Measurements from ENCODE around the gene RING1. TPM values are rescaled to one million over a fixed set of nuclear protein-coding genes. Genes with fewer than 3 reads are reported as not detected.

The RING1 gene
- total and polyA plus RNA-seq, 5 donors, result 30.4 to 38.2 (median 33.7) TPM

DNA sequence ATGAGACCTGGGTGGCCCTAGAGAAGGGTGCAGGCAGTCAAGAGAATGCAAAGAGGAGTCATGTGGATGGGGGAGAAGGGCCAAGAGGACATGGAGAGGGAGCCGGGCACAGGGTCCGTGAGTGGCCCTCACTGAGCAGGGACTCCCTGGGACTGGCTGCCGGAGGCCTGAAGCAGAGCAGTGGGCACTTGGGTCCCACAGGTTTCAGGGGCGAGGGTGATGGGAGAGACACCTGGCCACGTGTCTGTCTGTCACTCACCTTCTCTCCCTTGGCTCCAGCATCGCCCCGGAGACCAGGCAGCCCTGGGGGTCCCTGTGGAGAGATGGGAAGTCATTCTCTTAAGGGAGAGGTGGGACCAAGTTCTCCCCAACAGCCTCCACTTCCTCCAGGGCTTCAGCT is 41.5 kb upstream of the RING1 start:
- H3K4me3 ChIP-seq (ENCODE audit: low read length), result no peak overlapping the region
- H3K9me3 ChIP-seq (ENCODE audit: control insufficient read depth, low read length), result no peaks in the 10 kb centered on the region
- no peak overlapping the region for H3K27ac ChIP-seq (ENCODE audit: low read length)
- no peak for ATAC-seq
- DNase-seq, result no peak
- WGBS, result 89% methylated on average over 7 of the region's 7 CpGs
- H3K4me1 ChIP-seq (ENCODE audit: control insufficient read depth, insufficient read depth, low read length), result no peaks in the 10 kb centered on the region
- no peaks in the 10 kb centered on the region for H3K27me3 ChIP-seq (ENCODE audit: control insufficient read depth, insufficient read depth)
- intact Hi-C loops (cut with DNase I), result no loop called here

DNA sequence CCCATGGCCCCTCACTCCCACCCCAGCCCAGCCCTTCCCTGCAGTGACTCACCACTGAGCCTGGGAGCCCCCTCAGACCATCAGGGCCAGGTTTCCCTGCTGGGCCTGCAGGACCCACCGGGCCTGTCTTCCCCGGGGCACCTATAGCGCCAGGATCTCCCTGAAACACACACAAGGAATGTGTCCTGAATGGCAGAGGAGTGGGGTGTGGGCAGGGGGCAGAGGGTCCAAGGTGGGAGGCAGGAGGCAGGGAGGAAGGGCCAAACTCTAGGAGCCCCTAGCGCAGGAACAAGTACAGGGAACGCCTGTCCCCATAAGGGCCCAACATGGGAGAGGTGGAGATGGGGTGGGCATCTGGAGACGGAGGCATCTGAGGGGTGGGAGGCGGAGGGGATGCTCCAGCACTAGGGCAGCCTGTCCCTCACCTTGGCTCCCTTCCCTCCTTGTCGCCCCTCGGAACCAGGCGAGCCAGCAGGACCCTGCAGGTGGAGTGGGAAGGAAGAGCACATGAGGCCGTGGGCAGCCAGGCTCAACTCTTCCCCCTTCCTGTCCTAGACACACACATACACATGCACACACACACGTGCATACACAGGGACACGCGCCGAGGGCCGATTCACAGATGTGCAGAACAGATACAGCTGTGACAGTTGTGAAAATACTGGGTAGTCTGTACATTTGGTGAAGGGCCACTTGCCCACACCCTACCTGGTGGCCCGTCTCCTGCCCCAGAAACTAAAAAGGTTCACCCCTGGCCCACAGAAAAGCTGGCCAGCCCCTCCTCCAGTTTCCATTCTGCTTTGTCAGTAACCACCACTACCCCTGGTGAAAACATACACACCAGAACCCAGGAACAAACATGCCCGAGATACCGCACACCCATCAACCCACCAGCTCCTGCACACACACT is 40.7 kb upstream of the RING1 start:
- 91% methylated on average over 19 of the region's 19 CpGs for WGBS
- ATAC-seq (no peak), DNase-seq (peak in 1 of 3 donors; percentile 31)
- Histone ChIP-seq H3K4me1 (ENCODE audit: control insufficient read depth, insufficient read depth, low read length) (no peaks in the 10 kb centered on the region), H3K27ac (ENCODE audit: low read length) (no peak overlapping the region), H3K27me3 (ENCODE audit: control insufficient read depth, insufficient read depth) (no peaks in the 10 kb centered on the region), H3K9me3 (ENCODE audit: control insufficient read depth, low read length) (no peaks in the 10 kb centered on the region), H3K4me3 (ENCODE audit: low read length) (no peak overlapping the region)
- intact Hi-C loops (cut with DNase I), result no loop called here

DNA sequence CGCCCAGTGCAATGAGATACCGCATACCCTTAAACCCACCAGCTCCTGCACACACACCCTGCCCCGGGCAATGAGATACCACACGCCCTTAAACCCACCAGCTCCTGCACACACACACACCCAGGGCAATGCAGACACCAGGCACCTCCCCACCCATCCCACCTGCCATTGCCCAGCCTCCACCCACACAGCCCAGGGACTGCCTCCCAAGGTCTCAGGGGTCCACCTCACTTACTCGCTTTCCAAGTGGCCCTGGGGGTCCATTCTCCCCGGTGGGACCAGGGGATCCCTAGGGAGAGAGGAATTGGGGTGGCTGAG is 40.1 kb upstream of the RING1 start:
- ATAC-seq (no peak), DNase-seq (no peak)
- WGBS, result 81% methylated on average over 6 of the region's 6 CpGs
- H3K4me1 ChIP-seq (ENCODE audit: control insufficient read depth, insufficient read depth, low read length), result no peaks in the 10 kb centered on the region
- H3K4me3 ChIP-seq (ENCODE audit: low read length), result no peak overlapping the region
- no peaks in the 10 kb centered on the region for H3K27me3 ChIP-seq (ENCODE audit: control insufficient read depth, insufficient read depth)
- intact Hi-C loops (cut with DNase I), result no loop called here
- no peak overlapping the region for H3K27ac ChIP-seq (ENCODE audit: low read length)
- no peaks in the 10 kb centered on the region for H3K9me3 ChIP-seq (ENCODE audit: control insufficient read depth, low read length)

DNA sequence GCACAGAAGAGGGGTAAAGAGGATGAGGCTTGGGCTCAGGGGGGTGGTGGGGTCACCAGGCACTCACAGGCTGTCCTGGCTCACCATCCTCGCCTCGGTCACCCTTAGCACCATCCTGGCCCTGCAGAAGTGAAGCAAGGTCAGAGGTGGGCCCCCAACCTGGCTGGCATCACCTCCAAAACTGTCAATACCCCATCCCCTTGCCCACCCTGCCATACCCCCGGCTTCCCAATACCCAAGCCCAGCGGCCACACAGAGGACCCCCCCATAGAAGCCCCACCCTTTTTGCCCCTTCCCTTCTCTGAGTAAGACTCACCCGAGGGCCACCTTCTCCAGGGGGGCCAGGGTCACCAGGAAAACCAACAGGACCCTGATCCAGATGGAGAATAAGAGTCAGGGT is 39.7 kb upstream of the RING1 start:
- Histone ChIP-seq H3K4me3 (ENCODE audit: low read length) (no peak overlapping the region), H3K27me3 (ENCODE audit: control insufficient read depth, insufficient read depth) (no peaks in the 10 kb centered on the region), H3K4me1 (ENCODE audit: control insufficient read depth, insufficient read depth, low read length) (no peaks in the 10 kb centered on the region), H3K27ac (ENCODE audit: low read length) (no peak overlapping the region), H3K9me3 (ENCODE audit: control insufficient read depth, low read length) (no peaks in the 10 kb centered on the region)
- DNase-seq, result peak in 1 of 3 donors; percentile 18
- no peak for ATAC-seq
- intact Hi-C loops (cut with DNase I), result no loop called here
- 71% methylated on average over 5 of the region's 5 CpGs for WGBS

DNA sequence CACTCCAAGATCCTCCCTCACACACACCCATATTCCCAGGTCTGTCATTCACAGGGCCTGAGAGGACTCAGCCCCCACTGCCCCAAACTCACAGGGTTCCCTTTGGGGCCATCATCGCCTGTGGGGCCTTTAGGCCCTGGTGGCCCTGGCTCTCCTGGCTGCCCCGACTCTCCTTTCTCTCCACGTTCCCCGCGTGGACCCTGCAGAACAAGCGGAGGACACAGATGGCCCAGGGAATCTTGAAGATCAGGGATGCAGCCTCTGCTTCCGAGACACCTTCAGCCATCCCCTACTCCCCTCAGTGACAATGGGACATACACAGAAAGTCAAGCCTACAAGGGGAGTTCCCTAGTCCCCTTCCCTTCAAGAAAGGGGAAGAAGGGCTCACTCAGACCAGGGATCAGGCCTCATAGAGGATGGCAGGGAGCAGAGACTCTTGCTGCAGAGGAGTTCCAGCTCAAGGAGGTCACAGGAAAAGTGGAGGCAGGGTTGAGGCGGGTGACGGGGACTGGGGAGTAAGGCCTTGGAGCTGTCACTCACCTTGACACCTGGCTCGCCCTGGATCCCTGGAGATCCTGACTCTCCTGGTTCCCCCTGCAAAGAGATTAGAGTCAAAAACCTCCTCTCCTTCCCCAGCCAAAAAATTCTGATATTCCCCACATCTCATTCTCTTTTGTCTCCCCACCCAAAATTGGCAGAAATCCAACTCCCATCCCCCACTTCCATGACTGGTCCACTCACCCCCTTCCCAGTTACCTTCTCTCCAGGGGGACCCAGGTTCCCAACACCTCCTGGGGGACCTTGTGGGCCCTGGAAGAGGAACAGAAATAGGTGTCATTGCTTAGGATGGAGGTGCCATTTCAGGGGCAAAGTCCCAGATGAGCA is 38.8 kb upstream of the RING1 start:
- H3K4me3 ChIP-seq (ENCODE audit: low read length), result no peak overlapping the region
- no peaks in the 10 kb centered on the region for H3K9me3 ChIP-seq (ENCODE audit: control insufficient read depth, low read length)
- no peak overlapping the region for H3K27ac ChIP-seq (ENCODE audit: low read length)
- intact Hi-C loops (cut with DNase I), result loop anchor here in 2 of 4 donors (5.0 to 10.0 kb wide), 2 partner anchors 73 to 75 kb away; no protein-coding TSS in a partner anchor
- no peaks in the 10 kb centered on the region for H3K4me1 ChIP-seq (ENCODE audit: control insufficient read depth, insufficient read depth, low read length)
- ATAC-seq (no peak), DNase-seq (peak in 2 of 3 donors; percentile 11 to 19)
- H3K27me3 ChIP-seq (ENCODE audit: control insufficient read depth, insufficient read depth), result no peaks in the 10 kb centered on the region
- WGBS, result 93% methylated on average over 10 of the region's 10 CpGs

DNA sequence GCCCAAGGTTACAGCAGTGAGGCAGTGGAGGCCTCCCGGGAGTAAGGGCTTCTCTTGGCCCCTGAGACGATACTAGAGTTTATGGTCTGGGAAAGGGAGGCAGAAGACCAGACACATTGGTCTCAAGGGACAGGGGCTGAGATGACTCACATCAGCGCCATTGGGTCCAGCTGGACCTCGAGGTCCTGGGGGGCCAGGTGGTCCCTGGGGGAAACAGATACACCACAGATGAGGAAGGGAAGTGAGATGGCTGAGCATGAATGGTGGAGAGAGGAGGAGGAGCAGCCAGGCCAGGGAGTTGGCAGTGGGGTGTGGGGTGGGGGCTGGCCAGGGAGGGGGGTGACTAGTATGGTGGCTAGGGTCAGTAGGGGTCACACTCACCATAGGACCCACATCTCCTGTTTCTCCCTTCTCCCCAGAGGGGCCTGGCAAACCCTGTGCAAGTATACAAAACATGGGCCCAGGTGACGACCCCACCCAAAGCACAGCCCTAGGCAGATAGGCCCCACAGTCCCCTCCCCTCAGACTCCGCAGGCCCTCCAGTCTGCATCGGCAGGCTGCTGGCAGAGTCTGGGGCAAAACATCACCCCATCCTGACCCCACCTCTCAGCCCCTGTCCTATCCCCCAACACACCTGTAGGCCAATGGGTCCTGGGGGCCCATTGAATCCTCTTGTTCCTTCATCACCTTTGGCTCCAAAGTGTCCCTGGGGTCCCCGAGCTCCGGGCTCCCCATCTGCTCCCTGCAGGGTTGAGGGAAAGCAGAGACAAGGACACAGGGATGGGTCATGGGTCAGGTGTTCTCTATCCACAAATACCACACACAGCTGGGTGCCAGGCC is 37.9 kb upstream of the RING1 start:
- WGBS, result 86% methylated on average over 9 of the region's 9 CpGs
- intact Hi-C loops (cut with DNase I), result loop anchor here in 2 of 4 donors (5.0 to 10.0 kb wide), 2 partner anchors 72 to 74 kb away; no protein-coding TSS in a partner anchor
- H3K9me3 ChIP-seq (ENCODE audit: control insufficient read depth, low read length), result no peaks in the 10 kb centered on the region
- no peaks in the 10 kb centered on the region for H3K4me1 ChIP-seq (ENCODE audit: control insufficient read depth, insufficient read depth, low read length)
- no peak overlapping the region for H3K4me3 ChIP-seq (ENCODE audit: low read length)
- H3K27ac ChIP-seq (ENCODE audit: low read length), result no peak overlapping the region
- no peaks in the 10 kb centered on the region for H3K27me3 ChIP-seq (ENCODE audit: control insufficient read depth, insufficient read depth)
- DNase-seq (peak in 2 of 3 donors; percentile 11 to 28), ATAC-seq (no peak)

DNA sequence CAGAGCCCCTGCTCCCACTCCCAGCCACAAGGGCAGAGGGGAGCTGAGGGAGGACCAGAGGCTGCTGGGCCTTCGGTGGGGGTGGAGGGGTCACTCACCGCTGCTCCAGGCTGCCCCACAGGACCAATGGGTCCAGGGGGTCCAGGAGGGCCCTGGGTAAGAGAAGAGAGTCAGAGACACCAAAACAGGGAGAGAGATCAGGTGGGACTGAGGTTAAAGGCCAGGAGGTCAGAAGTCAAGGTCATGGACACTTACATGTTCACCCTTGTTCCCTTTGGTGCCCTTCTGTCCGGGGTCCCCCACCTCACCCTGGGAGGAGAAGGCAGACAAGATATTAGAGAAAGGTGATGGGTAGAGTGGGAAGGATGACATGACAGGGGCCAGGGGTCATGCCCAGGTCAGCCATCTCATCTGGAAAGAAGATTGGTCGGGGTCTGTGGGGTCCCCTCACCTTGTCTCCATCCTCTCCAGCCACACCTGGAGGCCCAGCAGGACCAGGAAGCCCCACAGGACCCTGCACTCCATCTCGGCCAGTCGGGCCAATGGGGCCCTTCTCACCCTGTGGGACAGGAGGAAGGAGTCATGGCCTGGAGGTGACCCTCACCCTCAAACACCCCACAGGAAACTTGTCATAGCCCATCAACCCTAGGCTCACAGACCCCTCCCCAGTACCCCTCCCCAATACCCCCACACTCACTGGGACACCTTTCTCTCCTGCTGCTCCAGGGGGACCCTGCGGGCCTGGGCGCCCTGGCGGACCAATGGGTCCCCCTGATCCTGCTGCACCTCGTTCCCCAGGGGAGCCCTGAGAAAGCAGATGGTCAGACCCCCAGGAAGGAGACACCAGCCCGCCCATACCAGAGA is 37.1 kb upstream of the RING1 start:
- no peaks in the 10 kb centered on the region for H3K9me3 ChIP-seq (ENCODE audit: control insufficient read depth, low read length)
- intact Hi-C loops (cut with DNase I), result loop anchor here in 2 of 4 donors (5.0 to 10.0 kb wide), 2 partner anchors 71 to 74 kb away; no protein-coding TSS in a partner anchor
- ATAC-seq (no peak), DNase-seq (peak; percentile 10 to 30 (median 29))
- H3K4me3 ChIP-seq (ENCODE audit: low read length), result no peak overlapping the region
- no peaks in the 10 kb centered on the region for H3K4me1 ChIP-seq (ENCODE audit: control insufficient read depth, insufficient read depth, low read length)
- H3K27ac ChIP-seq (ENCODE audit: low read length), result no peak overlapping the region
- WGBS, result 90% methylated on average over 11 of the region's 11 CpGs
- H3K27me3 ChIP-seq (ENCODE audit: control insufficient read depth, insufficient read depth), result no peaks in the 10 kb centered on the region

DNA sequence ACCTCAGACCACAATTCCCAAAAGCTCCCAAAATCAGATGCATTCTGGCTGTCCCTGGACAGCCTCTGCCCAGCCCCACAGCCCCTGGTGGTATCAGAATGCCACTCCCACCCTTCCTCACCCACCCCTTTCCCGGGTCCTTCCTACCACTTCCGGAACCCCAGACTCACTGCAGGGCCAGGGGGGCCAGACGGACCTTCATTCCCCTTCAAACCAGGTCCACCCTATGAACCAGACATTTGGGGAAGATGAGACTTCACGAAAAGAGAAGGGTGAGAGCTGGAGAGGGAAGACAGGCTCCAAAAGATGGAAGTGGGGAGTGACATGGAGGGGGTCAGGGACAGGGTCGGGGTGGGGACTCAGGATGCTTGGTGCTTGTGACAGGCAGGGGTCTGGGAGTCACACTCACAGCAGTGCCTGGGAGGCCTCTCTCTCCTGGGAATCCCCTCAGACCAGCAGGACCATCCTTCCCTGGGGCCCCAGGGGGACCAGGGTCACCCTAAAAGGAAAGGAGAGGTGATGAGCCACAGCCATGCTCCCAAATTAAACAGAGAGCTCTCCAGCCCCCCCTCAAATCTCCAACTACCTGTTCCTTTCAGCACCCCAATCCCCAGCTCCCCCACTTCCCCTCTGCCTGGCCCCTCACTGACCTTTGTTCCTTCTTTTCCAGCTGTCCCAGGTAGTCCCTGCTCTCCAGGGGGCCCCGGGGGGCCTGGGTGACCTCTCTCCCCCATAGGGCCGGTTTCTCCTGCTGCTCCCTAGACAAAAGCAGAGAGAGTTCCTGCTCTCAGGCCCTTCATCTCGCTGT is 36.2 kb upstream of the RING1 start:
- no peak overlapping the region for H3K27ac ChIP-seq (ENCODE audit: low read length)
- ATAC-seq (no peak), DNase-seq (peak in 2 of 3 donors; percentile 10 to 11)
- H3K9me3 ChIP-seq (ENCODE audit: control insufficient read depth, low read length), result no peaks in the 10 kb centered on the region
- WGBS, result 73% methylated on average over 8 of the region's 8 CpGs
- intact Hi-C loops (cut with DNase I), result loop anchor here in 2 of 4 donors (5.0 to 10.0 kb wide), 2 partner anchors 70 to 73 kb away; no protein-coding TSS in a partner anchor
- no peaks in the 10 kb centered on the region for H3K4me1 ChIP-seq (ENCODE audit: control insufficient read depth, insufficient read depth, low read length)
- no peak overlapping the region for H3K4me3 ChIP-seq (ENCODE audit: low read length)
- H3K27me3 ChIP-seq (ENCODE audit: control insufficient read depth, insufficient read depth), result no peaks in the 10 kb centered on the region

All from right cardiac atrium (tissue), 5 donors.